HG03159 (cell line): ENCODE results near the gene C5orf63.
"Not testable (repeated sequence)": the region's sequence is repeated elsewhere in the genome, so short reads cannot be mapped to it uniquely, and the experiment has no call there.

Experiments used
- ATAC-seq: cut with Tn5 transposase; IDR thresholded peaks from one replicate; pipeline ENCODE4 v1.9.1; 2021; ENCODE audit warnings: mild to moderate bottlenecking, moderate library complexity; ENCODE audit not compliant: unreplicated experiment

The C5orf63 gene

GRCh38 chr5:127076315-127077129, 3.2 kb upstream of the C5orf63 start:
- ATAC-seq = no peak

- ATAC-seq = no peak
Measured at GRCh38 chr5:127074466-127074865, 1.2 kb upstream of the C5orf63 start.

- no peak for ATAC-seq
Measured at GRCh38 chr5:127070243-127070642, 3.1 kb downstream of the C5orf63 start.

- no peak for ATAC-seq
Measured at GRCh38 chr5:127068493-127069214, 4.6 kb downstream of the C5orf63 start.

GRCh38 chr5:127066721-127067120, 6.6 kb downstream of the C5orf63 start:
- ATAC-seq = no peak

- no peak for ATAC-seq
Measured at GRCh38 chr5:127064253-127064840, 9.0 kb downstream of the C5orf63 start.

- ATAC-seq = no peak
Measured at GRCh38 chr5:127063257-127063913, 9.9 kb downstream of the C5orf63 start.

GRCh38 chr5:127061956-127062355, 11.3 kb downstream of the C5orf63 start:
- no peak for ATAC-seq

GRCh38 chr5:127061537-127061936, 11.8 kb downstream of the C5orf63 start:
- ATAC-seq = no peak

GRCh38 chr5:127060470-127060985, 12.8 kb downstream of the C5orf63 start:
- ATAC-seq = no peak

GRCh38 chr5:127056896-127057295, 16.4 kb downstream of the C5orf63 start:
- ATAC-seq = no peak

- no peak for ATAC-seq
Measured at GRCh38 chr5:127055880-127056653, 17.2 kb downstream of the C5orf63 start.

GRCh38 chr5:127053551-127053950, 19.8 kb downstream of the C5orf63 start:
- ATAC-seq = not testable (repeated sequence)

GRCh38 chr5:127053049-127053448, 20.3 kb downstream of the C5orf63 start:
- ATAC-seq = no peak

- ATAC-seq = no peak
Measured at GRCh38 chr5:127051591-127051990, 21.7 kb downstream of the C5orf63 start.

- ATAC-seq = no peak
Measured at GRCh38 chr5:127046343-127047072, 26.8 kb downstream of the C5orf63 start.

- no peak for ATAC-seq
Measured at GRCh38 chr5:127042593-127042992, 30.7 kb downstream of the C5orf63 start.

GRCh38 chr5:127041571-127041970, 31.7 kb downstream of the C5orf63 start:
- ATAC-seq = no peak

GRCh38 chr5:127040796-127041520, 32.3 kb downstream of the C5orf63 start:
- ATAC-seq = no peak
